ENCODE measurements around the gene SOX8. TPM values are rescaled to one million over a fixed set of nuclear protein-coding genes. Genes with fewer than 3 reads are reported as not detected.

The SOX8 gene
- total RNA-seq, 1 donor from 2014 or later: under 0.01 TPM

DNA sequence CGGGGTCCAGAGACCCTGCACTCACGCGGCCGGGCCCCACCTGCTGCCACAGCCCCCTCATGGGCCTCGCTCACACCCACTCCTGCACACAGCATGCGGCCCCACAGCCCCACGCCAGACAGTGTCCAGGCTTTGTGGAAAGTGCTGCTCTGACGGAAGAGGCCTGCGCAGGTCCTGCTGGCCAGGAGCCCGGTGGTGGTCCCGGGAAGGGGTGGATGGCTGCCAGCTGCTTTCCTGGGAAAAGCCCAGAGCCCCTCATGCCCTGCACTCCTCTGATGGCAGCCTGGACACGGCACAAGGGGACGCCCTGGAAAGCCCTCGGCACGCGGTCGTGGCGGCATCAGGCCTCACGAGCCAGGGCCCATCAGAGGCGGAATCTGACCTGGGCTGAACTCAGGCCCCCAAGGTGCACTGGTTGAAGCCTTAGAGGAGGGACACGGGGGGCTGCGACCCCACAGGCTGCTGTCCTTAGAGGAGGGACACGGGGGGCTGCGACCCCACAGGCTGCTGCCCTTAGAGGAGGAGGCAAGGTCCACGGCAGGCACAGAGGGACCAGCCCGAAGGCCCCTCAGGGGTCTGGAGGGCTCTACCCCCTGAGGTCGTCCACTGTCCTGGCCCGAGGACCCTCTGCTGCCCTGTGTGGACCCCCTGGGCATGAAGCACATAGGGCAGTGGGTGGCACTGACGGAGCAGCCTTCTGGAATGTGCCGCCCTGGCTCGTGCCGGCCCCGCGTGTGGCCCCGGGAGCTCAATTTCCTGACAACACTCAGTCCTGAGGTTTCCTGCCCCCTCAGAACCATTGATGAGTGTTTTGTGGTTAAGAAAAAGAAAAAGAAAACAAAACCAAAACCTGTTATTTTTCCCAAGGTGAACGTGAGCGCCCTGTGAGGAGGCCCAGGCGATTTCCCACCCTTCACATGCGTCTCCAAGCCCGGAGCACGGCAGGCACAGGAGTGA is 22.1 kb downstream of the SOX8 start:
- H3K36me3 ChIP-seq (ENCODE audit: control insufficient read depth, insufficient read depth, low read length): no peaks in the 10 kb centered on the region
- H3K27me3 ChIP-seq (ENCODE audit: control insufficient read depth, insufficient read depth, low read length): no peaks in the 10 kb centered on the region
- no peak overlapping the region for H3K4me3 ChIP-seq (ENCODE audit: low read depth, low read length)
- DNase-seq (ENCODE audit: low read depth) (no peak), FAIRE-seq (no peak)
- TF ChIP-seq, protein P1, sequence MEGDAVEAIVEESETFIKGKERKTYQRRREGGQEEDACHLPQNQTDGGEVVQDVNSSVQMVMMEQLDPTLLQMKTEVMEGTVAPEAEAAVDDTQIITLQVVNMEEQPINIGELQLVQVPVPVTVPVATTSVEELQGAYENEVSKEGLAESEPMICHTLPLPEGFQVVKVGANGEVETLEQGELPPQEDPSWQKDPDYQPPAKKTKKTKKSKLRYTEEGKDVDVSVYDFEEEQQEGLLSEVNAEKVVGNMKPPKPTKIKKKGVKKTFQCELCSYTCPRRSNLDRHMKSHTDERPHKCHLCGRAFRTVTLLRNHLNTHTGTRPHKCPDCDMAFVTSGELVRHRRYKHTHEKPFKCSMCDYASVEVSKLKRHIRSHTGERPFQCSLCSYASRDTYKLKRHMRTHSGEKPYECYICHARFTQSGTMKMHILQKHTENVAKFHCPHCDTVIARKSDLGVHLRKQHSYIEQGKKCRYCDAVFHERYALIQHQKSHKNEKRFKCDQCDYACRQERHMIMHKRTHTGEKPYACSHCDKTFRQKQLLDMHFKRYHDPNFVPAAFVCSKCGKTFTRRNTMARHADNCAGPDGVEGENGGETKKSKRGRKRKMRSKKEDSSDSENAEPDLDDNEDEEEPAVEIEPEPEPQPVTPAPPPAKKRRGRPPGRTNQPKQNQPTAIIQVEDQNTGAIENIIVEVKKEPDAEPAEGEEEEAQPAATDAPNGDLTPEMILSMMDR (IDR thresholded peaks at IDR 0.05; ENCODE audit: insufficient read depth, low read length, severe bottlenecking): no peak

DNA sequence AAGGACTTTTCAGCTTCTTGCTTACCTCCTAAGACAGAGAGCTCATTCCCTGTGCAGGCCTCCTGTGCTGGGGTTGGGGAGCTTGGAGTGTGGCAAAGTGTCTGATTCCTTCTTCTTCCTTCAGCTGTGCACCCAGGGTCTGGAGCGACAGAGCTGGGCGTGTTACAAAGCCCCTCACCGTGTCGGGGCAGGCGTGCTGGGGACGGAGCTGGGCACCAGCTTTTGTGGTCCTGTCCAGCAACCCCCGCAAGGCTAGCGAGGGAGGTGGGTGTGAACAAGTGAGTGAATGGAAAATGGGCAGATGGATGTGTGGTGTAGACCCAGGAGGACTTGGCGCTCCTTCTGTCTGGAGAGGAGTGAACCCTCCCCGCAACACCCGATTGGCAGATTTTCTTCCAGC is 23.7 kb downstream of the SOX8 start:
- no peak for FAIRE-seq
- Histone ChIP-seq H3K36me3 (ENCODE audit: control insufficient read depth, insufficient read depth, low read length) (no peaks in the 10 kb centered on the region), H3K4me3 (ENCODE audit: low read depth, low read length) (no peak overlapping the region), H3K27me3 (ENCODE audit: control insufficient read depth, insufficient read depth, low read length) (no peaks in the 10 kb centered on the region)
- no peak for DNase-seq (ENCODE audit: low read depth)
- TF ChIP-seq, protein P1 (IDR thresholded peaks at IDR 0.05; ENCODE audit: insufficient read depth, low read length, severe bottlenecking): no peak

DNA sequence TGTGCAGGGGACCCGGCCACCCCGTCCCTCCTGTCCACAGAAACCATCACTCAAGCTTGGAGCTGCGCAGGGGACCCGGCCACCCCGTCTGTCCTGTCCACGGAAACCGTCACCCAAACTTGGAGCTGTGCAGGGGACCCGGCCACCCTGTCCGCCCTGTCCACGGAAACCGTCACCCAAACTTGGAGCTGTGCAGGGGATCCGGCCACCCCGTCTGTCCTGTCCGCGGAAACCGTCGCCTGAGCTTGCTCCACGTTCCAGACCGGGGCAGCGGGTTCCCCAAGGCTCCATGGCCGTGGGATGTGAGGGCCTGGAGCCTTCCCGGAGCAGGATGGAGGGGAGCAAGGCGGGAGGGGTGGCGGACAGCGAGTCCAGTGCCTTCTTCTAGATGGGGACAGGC is 25.2 kb downstream of the SOX8 start:
- no peaks in the 10 kb centered on the region for H3K36me3 ChIP-seq (ENCODE audit: control insufficient read depth, insufficient read depth, low read length)
- TF ChIP-seq, protein P1 (IDR thresholded peaks at IDR 0.05; ENCODE audit: insufficient read depth, low read length, severe bottlenecking): no peak
- no peak for DNase-seq (ENCODE audit: low read depth)
- no peaks in the 10 kb centered on the region for H3K27me3 ChIP-seq (ENCODE audit: control insufficient read depth, insufficient read depth, low read length)
- no peak overlapping the region for H3K4me3 ChIP-seq (ENCODE audit: low read depth, low read length)
- FAIRE-seq: no peak

DNA sequence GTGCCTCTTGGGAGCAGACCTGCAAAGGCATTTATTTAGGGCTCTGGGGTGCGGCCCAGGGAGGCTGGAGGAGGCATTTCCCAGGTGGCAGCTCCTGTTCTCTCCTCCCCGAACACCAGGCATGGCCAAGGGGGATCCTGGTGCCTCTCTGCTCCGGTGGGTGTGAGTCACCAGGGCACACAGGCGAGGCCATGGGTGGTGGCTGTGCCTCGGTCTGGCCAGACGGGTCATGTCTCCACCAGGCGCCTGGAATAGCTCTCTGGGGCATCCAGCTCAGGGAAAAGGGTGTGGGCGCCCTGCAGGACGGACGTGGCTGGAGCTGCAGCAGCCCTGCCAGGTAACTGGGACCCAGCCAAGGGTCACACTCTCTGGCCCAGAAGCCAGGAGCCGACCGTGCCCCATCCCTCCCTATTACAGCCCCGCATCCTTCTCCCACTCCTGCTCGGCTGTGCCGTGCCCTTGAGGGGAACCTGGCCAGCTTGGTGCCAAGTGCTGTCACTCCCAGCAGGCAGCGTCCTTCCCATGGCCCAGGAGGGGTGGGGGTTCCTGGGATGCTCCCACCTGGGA is 25.8 kb downstream of the SOX8 start:
- DNase-seq (ENCODE audit: low read depth) (no peak), FAIRE-seq (no peak)
- no peak overlapping the region for H3K4me3 ChIP-seq (ENCODE audit: low read depth, low read length)
- H3K27me3 ChIP-seq (ENCODE audit: control insufficient read depth, insufficient read depth, low read length): no peaks in the 10 kb centered on the region
- H3K36me3 ChIP-seq (ENCODE audit: control insufficient read depth, insufficient read depth, low read length): no peaks in the 10 kb centered on the region
- TF ChIP-seq, protein P1 (IDR thresholded peaks at IDR 0.05; ENCODE audit: insufficient read depth, low read length, severe bottlenecking): no peak

DNA sequence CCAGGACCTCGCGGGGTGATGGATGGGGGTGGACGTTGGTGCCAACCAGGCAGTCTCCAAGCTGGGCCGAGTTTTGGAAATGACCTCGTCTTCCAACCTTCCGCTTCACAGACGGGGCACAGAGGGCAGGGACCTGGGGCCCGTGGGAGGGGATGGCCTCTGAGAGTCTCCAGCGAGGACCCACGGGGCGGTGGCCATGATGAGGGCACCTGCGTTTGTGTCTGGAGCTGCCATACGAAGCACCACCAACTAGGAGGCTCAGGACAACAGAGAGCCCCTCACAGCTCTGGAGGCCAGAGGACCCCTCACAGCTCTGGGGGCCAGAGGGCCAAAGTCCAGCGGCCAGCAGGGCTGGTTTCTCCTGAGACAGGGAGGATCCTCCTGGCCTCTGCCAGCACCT is 26.5 kb downstream of the SOX8 start:
- TF ChIP-seq, protein P1 (IDR thresholded peaks at IDR 0.05; ENCODE audit: insufficient read depth, low read length, severe bottlenecking): no peak

More for the DNA sequence above, 26.5 kb downstream of the SOX8 start:
- FAIRE-seq (no peak), DNase-seq (ENCODE audit: low read depth) (no peak)
- Histone ChIP-seq H3K27me3 (ENCODE audit: control insufficient read depth, insufficient read depth, low read length) (no peaks in the 10 kb centered on the region), H3K4me3 (ENCODE audit: low read depth, low read length) (no peak overlapping the region), H3K36me3 (ENCODE audit: control insufficient read depth, insufficient read depth, low read length) (no peaks in the 10 kb centered on the region)

Data from bronchial epithelial cell (primary cell).